ENCODE measurements around the gene EIF1AY. TPM values are rescaled to one million over a fixed set of nuclear protein-coding genes. Genes with fewer than 3 reads are reported as not detected.

EIF1AY gene
- total and polyA plus RNA-seq, 7 donors: 0.06 to 50.6 (median 31.8) TPM; not detected in 4

DNA sequence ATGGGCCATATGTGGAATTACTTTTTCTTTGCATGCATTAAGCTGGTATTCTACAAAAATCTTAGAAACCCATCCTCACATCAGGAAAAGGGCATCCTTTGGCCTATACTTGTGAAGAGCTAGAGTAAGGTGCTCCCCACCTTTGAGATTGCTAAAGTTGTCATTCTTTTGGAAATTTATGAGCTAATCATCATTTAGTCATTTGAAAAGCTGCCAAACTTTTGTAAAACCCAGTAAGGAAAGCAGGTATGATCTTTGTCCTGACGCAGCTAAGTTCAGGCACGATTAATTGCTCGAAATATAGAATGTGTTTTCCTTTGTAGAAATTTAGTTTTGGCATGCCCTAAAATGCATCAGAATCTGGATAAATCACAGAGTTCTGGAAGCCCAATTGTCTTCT is 2.6 kb downstream of the EIF1AY start:
- Histone ChIP-seq H3K4me3 (no peak overlapping the region), H3K27me3 (ENCODE audit: insufficient read depth in 3 of 3, low read length in 2 of 3) (no peaks in the 10 kb centered on the region), H3K9me3 (no peaks in the 10 kb centered on the region), H3K27ac (no peak overlapping the region), H3K4me1 (no peaks in the 10 kb centered on the region), H3K36me3 (ENCODE audit: insufficient read depth in 1 of 2, low read depth in 1 of 2) (no peaks in the 10 kb centered on the region)
- no peak for ATAC-seq
- WGBS, 3 donors: 71 to 79% methylated on average over 3 of the region's 3 CpGs; no CpG with 5 or more reads in 1 of the 3 donors
- DNase-seq: no peak
- intact Hi-C loops (cut with DNase I): no loop called here
- TF ChIP-seq, protein P1, sequence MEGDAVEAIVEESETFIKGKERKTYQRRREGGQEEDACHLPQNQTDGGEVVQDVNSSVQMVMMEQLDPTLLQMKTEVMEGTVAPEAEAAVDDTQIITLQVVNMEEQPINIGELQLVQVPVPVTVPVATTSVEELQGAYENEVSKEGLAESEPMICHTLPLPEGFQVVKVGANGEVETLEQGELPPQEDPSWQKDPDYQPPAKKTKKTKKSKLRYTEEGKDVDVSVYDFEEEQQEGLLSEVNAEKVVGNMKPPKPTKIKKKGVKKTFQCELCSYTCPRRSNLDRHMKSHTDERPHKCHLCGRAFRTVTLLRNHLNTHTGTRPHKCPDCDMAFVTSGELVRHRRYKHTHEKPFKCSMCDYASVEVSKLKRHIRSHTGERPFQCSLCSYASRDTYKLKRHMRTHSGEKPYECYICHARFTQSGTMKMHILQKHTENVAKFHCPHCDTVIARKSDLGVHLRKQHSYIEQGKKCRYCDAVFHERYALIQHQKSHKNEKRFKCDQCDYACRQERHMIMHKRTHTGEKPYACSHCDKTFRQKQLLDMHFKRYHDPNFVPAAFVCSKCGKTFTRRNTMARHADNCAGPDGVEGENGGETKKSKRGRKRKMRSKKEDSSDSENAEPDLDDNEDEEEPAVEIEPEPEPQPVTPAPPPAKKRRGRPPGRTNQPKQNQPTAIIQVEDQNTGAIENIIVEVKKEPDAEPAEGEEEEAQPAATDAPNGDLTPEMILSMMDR (IDR thresholded peaks at IDR 0.05): no peak

DNA sequence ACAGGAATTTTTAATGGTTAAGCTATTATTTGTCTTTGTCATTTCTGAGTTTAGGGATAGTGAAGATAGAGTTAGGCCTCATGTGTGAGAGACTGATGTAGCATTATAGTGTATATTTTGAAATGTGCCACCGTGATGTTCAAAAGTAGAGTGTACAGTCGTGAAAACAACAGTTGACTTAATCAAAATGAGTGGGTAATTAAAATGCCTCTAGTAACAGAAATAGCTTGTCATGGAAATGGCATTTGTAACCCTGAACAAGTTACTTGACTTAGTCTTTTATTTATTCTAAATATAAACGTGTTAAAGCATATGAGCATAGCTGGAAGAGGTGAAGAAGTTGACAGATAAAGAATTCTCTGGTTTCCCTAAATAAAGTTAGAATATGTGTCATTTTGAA is 6.1 kb downstream of the EIF1AY start:
- intact Hi-C loops (cut with DNase I): no loop called here
- ATAC-seq (no peak), DNase-seq (no peak)
- no peak overlapping the region for H3K4me3 ChIP-seq
- no peak overlapping the region for H3K27ac ChIP-seq
- no peaks in the 10 kb centered on the region for H3K36me3 ChIP-seq (ENCODE audit: insufficient read depth in 1 of 2, low read depth in 1 of 2)
- H3K4me1 ChIP-seq: no peaks in the 10 kb centered on the region
- H3K9me3 ChIP-seq: no peaks in the 10 kb centered on the region
- H3K27me3 ChIP-seq (ENCODE audit: insufficient read depth in 3 of 3, low read length in 2 of 3): no peaks in the 10 kb centered on the region
- TF ChIP-seq, protein P1 (IDR thresholded peaks at IDR 0.05): no peak
- 40 to 44% methylated on average over 3 of the region's 3 CpGs; no CpG with 5 or more reads in 1 of the 3 donors for WGBS, 3 donors

DNA sequence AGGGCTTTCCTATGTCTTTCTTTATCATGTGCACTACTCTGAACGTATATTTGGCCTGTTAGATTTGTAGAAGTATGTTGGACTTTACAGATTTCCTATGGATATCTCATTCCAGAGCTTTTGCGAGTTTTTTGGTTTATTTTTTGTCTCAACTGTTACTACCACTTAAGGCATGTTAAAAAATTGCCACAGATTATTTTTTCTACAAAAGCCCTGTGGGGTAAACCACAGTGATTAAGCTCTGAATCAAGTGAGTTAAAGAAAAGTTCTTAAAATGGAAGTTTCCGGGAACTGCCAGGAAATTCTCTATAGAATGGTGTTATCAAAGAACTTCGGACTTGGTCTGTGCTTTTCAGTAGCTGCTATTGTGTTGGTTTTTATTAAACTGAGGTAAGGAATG is 10.6 kb downstream of the EIF1AY start:
- Histone ChIP-seq H3K27me3 (ENCODE audit: insufficient read depth in 3 of 3, low read length in 2 of 3) (no peaks in the 10 kb centered on the region), H3K36me3 (ENCODE audit: insufficient read depth in 1 of 2, low read depth in 1 of 2) (no peaks in the 10 kb centered on the region), H3K4me3 (no peak overlapping the region), H3K27ac (no peak overlapping the region), H3K4me1 (no peaks in the 10 kb centered on the region), H3K9me3 (no peaks in the 10 kb centered on the region)
- no peak for ATAC-seq
- TF ChIP-seq, protein P1 (IDR thresholded peaks at IDR 0.05): no peak
- intact Hi-C loops (cut with DNase I): no loop called here
- 82 to 88% methylated on average over 4 of the region's 4 CpGs; no CpG with 5 or more reads in 1 of the 3 donors for WGBS, 3 donors
- DNase-seq: no peak

Other genes with a start within 250 kb of the EIF1AY start
- gene RPS4Y2, start 180.3 kb downstream of the EIF1AY start, total RNA-seq: not detected
- gene RPS4Y2, start 180.3 kb downstream of the EIF1AY start, polyA plus RNA-seq: not detected

Data from psoas muscle (tissue), 8 donors.